Measurements from ENCODE around the gene SFPQ.
A peak's percentile ranks its signal among the peaks of the same experiment; 100 is the strongest.

The SFPQ gene

GRCh38 chr1:35222322-35223083 lies 29.6 kb upstream of the SFPQ start:
- no peak for TF ChIP-seq CTCF (IDR thresholded peaks at IDR 0.05; ENCODE audit: low read depth, low read length)
- peak; percentile 86 to 95 for DNase-seq (ENCODE audit: low read depth in 2 of 2)
- H3K4me3 ChIP-seq (replicated peaks in 1 of 2; ENCODE audit: low read depth in 2 of 2, low read length in 2 of 2): no peak overlapping the region

- H3K4me3 ChIP-seq (replicated peaks in 1 of 2; ENCODE audit: low read depth in 2 of 2, low read length in 2 of 2): no peak overlapping the region
- DNase-seq (ENCODE audit: low read depth in 2 of 2): peak; percentile 27 to 34
- peak; percentile 56 for TF ChIP-seq CTCF (IDR thresholded peaks at IDR 0.05; ENCODE audit: low read depth, low read length)
Measured at GRCh38 chr1:35220976-35221375, 28.0 kb upstream of the SFPQ start.

- TF ChIP-seq CTCF (IDR thresholded peaks at IDR 0.05; ENCODE audit: low read depth, low read length): no peak
- DNase-seq (ENCODE audit: low read depth in 2 of 2): peak in 1 of 2 donors; percentile 29
- no peak overlapping the region for H3K4me3 ChIP-seq (replicated peaks in 1 of 2; ENCODE audit: low read depth in 2 of 2, low read length in 2 of 2)
Measured at GRCh38 chr1:35215346-35215745, 22.4 kb upstream of the SFPQ start.

DNA sequence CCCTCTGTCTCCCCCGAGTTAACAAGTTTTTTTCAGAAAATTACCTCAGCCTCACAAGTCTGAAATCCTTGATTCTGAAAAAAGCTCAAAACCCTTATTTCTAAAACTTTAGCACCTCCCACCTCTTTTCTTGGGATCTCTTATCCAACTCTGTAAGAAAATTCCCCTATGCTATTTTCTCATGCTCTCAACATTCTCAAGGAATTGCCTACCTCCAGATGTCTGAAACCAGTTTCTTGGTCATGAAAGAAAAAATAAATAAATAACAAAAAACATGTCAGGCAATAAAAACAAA lies 18.1 kb upstream of the SFPQ start:
- no peak overlapping the region for H3K4me3 ChIP-seq (replicated peaks in 1 of 2; ENCODE audit: low read depth in 2 of 2, low read length in 2 of 2)
- DNase-seq (ENCODE audit: low read depth in 2 of 2): no peak
- no peak for TF ChIP-seq CTCF (IDR thresholded peaks at IDR 0.05; ENCODE audit: low read depth, low read length)

DNA sequence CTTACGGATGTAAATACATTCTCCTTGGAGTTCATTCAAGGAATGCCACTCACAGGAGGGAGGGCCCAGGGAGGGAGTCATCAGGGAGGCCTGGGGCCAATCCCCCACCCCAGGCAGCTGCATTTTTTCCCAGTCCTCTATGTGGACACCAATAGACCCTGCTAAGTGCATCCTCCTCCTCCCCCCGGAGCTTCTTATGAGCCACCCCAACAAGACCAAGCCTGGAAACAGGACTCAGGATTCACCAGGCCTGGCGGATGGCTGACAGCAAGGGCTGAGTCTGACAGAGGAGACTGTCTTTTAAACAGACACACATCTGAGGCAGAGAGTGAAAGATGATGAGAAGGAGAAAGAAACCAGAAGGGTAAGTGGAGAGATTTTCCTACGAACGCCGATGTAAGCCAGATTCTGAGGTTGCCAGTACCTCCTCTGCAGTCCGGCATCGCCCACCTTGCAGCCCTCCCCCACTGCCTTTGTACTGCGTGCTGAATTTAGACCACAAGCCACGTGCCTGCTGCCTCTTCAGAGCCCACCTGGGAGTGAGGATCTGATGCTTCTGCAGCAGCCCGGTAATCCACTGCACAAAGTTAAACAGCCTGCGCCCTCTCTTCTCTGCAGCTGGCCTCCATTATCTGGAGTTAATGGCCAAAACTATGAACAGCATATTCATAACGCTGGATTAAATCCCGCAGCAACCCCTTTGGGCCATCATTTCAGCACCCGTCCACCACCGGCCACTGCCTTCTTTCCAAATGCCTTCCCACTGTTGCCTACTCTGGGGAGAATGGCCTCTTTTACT lies 17.6 kb upstream of the SFPQ start:
- no peak for DNase-seq (ENCODE audit: low read depth in 2 of 2)
- no peak for TF ChIP-seq CTCF (IDR thresholded peaks at IDR 0.05; ENCODE audit: low read depth, low read length)
- no peak overlapping the region for H3K4me3 ChIP-seq (replicated peaks in 1 of 2; ENCODE audit: low read depth in 2 of 2, low read length in 2 of 2)

GRCh38 chr1:35203295-35203694 lies 10.3 kb upstream of the SFPQ start:
- no peak for DNase-seq (ENCODE audit: low read depth in 2 of 2)
- no peak overlapping the region for H3K4me3 ChIP-seq (replicated peaks in 1 of 2; ENCODE audit: low read depth in 2 of 2, low read length in 2 of 2)
- TF ChIP-seq CTCF (IDR thresholded peaks at IDR 0.05; ENCODE audit: low read depth, low read length): no peak

Measured in cardiac fibroblast (primary cell).